Suppressor macrophage (primary cell): ENCODE data around the gene EBF4.
"Not testable (repeated sequence)": the region's sequence is repeated elsewhere in the genome, so short reads cannot be mapped to it uniquely, and the experiment has no call there.

Experiments used
- DNase-seq, 4 experiments: peaks; one replicate each; pipeline ENCODE4 v3.0.0-alpha.2; 2020 to 2022

Gene EBF4

DNA sequence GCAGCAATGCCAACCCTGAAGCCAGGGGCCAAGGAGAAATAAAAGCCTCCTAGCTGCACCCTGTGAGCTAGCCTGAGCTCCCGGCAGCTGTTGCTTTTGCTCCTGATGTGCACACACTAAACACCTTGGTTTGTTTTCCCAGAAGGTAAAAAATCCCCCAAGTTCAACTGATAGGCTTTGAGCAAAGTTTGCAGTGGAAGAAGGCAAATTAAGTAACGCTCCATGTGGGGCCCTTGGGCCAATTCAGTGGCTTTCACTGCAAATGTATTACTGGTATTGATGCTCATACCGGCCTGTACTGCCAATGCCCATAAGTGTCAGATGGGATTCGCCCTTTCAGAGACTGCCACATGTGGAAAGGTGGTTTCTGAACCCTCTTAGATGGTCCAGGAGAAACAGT is 19.1 kb upstream of the EBF4 start:
- DNase-seq = no peak

DNA sequence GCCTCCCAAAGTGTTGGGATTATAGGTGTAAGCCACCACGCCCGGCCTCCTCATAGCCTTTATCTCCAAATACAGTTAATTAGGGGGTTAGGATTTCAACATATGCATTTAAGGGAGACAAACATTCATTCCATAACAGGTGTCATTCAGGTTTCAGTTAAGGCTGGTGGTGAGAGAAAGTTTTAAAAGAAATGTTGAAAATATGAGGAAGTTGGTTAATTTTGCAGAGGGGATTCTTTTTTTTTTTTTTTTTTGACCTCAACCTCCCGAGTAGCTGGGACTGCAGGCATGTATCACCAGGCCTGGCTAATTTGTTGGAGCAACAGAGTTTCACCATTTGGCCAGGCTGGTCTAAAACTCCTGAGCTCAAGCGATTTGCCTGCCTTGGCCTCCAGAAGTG is 12.5 kb upstream of the EBF4 start:
- DNase-seq = no peak

DNA sequence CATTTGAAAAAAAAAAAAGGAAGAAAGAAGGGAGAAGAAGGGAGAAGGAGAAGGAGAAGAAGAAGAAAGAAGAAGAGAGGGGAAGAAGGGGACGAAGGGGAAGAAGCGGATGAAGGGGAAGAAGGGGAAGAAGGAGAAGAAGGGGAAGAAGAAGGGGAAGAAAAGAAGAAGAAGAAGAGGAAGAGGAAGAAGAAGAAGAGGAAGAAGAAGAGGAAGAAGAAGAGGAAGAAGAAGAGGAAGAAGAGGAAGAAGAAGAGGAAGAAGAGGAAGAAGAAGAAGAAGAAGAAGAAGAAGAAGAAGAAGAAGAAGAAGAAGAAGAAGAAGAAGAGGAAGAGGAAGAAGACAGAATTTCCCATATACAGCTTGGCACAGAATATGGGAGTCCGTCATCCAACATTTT is 10.5 kb upstream of the EBF4 start:
- not testable (repeated sequence) for DNase-seq

DNA sequence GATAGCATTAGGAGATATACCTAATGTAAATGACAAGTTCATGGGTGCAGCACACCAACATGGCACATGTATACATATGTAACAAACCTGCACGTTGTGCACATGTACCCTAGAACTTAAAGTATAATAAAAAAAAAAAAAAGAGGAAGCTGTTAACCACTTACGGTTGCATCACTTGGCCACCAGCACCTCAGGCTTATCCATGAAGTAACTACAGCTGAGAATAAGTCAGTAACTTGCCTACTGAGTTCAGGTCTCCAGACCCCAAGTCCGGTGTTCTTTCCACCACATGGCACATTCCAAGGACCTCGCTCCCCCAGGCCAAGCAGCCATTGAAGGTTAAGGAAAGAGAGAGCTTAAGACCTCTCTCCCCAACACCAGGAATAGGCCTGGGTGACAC is 7.8 kb upstream of the EBF4 start:
- DNase-seq = peak; percentile 49 to 79 (median 74)

DNA sequence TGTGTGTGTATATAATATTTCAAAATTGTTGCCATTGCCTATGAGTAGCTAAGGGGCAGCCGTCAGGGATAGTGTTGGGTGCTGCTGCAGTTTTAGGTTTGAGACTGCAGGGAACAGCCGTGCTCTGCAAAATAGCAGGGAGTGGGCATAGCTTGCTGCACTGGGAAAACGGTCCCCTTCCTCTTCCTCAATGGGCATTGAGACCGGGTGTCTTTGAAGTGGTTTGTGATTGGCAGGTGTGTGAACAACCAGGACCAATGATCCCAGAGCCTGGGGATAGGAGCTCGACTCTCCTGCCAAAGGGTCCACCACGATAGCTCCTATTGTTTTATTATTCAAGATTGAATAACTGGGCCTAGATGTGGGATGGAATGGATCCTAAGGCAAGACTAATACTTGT is 5.1 kb upstream of the EBF4 start:
- no peak for DNase-seq

DNA sequence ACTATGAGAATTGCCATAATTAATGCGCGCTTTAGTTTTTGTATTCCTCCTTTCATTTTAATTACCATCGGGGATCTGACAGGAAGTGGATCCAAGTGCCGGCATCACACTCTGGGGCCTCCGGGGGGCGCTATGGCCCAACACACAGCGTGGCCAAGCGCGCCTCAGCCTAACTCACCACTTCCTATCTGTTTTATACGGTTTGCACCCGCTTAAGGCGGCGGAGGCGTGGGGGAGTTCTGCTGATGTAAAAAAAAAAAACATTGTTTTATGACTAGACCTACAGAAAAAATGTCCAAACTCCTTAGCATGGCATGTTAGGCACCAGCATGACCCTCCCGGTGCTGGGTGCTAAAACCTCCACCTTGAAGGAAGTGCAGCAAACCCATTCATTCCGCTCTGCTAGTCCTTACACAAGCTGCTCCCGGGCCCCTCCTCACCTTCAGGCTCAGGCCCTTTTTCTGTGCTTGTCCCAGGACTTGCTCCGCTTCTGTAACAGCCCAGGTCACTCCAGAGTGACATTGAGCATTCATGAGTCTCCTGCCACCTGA is 4.5 kb upstream of the EBF4 start:
- peak; percentile 76 to 89 (median 80) for DNase-seq

DNA sequence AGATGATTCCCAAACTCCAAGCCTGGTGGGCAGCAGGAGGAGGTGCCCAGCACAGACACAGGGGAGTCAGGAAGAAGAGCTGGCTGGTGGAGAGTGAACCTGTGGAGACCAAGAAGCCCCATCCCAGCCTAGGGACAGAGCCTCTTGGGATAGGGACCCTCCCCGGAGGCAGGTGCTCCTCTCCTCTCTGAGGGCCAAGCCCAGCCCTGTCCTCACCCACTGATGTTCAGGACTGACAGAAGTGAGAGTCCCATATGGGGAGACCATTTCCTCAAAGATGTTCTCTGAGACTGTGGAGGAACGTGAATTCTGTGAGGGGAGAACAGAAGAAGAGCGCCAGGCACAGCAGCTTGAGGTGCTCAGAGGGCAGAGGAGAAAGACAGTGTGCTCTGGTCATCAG is 2.4 kb upstream of the EBF4 start:
- no peak for DNase-seq

DNA sequence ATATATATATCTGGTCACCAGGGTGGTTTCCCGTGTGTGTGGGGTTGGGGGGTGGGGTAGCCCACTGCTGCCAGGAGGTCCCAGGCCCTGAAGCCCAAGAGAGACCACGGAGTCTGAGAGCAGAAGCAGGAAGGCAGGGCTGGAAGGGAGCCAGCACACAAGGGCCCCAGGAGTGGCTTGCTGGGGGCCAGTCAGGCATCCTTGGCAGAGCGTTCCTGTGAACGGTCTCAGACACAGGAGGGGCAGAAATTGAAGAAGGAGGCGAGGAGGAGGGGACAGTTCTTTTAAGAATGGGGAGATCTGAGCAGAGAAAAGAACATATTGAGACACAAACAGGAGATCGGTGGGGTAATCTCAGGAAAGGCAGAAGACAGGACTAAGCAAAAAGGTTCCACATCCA is 1.9 kb upstream of the EBF4 start:
- DNase-seq = no peak

DNA sequence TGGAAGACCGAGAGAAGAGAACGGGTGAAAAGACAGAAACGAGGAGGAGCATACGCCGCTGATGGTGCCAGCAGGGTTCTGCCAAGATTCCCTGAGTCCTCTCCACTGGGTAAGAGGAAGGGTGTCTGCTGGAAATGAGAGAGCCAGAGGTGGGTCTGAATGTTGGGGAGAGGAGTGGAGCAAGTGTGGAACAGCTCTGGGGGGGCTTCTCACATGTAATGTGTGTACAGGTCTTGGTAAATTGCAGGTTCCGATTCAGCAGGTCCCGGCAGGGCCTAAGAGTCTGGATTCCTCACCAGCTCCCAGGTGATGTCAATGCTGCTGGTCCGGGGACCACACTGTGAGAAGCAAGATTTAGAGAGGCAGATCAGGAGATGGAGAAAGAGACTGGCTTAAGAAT is 1.5 kb upstream of the EBF4 start:
- DNase-seq = no peak

DNA sequence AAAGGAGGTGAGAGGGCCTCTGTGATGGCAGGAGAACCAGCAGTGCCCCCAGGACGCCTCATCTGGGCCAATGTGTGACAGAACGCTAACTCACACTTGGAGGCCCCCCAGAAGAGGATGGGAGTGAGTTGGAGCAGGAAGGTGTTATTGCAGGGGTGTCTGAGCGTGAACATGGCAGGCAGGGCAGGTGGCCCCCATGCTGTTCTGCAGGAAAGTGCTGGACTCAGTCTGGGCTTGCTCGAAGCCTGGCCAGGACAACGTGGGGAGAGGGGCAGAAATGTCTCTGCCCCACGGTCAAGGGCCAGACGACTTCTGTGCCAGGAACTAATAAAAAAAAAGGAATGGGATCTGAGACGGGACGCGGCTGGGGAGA is 931 bp upstream of the EBF4 start:
- DNase-seq = no peak

DNA sequence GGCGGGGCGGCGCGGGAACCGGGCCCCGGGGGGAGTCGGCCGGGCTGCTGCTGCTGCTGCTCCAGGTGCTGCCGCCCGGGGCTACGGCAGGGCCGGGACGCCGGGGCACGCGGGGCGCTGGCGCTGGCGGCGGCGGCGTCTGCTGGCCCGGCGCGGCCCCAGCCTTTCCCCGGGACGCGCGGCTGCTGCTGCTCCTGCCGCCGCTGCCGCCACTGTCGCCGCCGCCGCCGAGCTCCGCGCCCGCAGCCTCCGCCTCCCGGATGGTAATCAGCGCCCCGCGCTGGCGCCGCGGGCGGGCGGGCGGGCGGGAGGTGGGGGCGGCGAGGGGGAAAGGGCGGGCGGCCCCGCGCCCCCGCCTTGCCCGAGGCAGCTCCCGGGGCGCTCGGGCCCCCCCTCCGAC is 306 bp downstream of the EBF4 start:
- peak in 2 of 4 experiments; percentile 26 to 42 for DNase-seq

DNA sequence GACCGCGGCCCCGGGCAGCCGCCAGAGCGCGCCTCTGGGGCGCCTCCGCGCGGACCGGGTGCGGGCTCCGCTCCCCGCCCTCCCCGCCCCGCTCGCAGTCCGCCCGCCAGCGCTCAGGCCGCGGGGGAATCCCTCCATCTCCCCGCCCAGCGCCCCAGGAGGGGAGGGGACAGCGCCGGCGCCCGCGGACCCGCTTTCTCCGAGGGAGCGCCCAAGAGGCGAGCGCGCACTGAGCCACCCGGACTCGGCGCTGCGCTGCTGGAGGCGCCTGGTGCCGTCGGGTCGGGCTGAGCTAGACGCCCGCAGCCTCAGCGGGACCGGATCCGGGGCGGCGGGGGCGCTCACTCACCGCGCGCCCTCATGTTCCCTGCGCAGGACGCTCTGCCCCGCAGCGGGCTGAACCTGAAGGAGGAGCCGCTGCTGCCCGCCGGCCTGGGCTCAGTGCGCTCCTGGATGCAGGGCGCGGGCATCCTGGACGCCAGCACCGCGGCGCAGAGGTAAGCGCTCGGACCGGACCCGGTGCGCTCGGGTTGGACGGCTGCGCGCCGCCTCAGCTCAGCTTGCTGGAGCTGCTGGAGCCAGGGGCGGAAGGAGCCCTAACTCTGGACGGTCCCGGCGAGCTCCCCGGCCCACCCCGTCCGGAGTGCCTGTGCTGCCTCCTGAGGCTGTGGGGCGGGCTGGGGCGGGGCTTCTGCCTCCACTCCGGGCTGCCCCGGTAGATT is 867 bp downstream of the EBF4 start:
- DNase-seq = peak in 2 of 4 experiments; percentile 18 to 23

DNA sequence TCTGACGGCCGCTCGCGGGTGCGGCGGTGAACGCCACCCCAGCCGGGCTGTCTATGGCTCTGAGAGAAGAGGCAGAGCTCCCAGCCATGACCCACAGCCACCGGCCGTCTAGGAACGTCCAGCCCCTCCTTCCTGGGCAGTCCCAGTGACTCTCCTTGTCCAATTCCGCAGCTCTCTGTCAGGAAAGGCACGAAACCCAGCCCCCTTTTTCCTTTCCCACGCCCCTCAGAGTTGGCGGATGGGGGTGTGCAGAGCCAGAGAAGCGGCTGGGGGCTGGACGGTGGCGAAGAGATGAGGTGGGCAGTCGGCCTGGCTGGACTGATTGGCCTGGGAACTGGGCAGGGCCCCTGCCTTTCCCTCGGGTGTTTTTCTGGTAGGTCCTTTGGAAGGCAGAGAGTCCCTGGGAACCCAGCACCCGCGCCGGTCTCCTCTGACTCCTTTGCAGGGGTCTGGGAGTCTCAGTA is 1.5 kb downstream of the EBF4 start:
- no peak for DNase-seq

DNA sequence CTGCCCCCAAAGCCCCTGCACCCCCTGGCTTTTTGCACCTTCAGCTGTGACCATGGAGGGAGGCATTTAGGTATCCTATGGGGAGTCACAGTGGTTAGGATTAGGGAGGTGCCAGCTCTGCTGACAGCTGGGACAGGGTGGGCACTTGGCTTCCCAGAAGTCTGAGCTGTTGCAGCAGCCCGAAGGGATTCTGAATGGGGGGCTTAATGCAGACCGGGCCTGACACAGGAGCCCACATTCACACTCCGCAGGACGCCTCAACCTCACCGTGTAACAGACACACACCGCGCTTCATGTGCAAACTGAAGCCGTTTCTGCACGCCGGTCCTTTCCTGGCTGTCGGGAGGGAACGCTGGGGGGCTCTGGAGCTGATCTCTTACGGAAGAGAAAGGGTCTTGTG is 1.9 kb downstream of the EBF4 start:
- DNase-seq = no peak

DNA sequence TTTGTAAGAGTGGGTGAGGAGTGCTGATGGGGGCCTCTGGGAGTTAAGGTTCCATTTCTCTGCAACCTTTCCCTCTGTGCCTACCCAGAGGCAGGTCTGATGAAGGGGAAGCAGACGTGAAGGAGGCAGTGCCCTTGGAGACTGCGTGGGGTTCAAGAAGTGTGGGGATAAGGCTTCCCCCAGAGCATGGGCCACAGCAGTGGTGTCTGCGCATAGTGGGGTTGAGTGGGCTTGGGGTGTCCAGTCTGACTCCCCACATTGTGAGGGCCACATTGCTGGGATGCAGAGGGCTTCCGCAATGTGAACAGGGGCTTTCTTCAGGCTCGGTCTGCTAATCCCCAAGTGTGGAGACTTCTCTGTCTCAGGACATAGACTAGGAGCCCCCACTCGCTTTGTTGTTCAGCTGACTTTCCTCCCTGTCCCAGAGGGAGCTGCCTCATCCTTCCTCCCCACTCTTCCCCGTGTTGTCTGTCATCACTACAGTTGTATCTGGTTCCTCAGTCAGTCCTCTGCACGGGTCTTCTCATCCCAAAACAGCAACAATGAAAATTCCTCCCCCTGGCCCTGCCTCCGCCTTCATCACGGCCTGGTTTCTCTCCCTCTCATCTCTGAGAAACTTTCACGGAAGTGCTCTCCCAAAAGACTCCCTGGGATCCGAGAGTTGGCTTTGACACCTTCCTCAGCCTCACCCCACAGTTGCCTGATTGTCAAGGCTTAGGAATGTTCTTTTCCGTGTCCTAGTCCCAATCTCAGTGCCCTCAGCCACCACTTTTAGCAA is 2.8 kb downstream of the EBF4 start:
- no peak for DNase-seq

DNA sequence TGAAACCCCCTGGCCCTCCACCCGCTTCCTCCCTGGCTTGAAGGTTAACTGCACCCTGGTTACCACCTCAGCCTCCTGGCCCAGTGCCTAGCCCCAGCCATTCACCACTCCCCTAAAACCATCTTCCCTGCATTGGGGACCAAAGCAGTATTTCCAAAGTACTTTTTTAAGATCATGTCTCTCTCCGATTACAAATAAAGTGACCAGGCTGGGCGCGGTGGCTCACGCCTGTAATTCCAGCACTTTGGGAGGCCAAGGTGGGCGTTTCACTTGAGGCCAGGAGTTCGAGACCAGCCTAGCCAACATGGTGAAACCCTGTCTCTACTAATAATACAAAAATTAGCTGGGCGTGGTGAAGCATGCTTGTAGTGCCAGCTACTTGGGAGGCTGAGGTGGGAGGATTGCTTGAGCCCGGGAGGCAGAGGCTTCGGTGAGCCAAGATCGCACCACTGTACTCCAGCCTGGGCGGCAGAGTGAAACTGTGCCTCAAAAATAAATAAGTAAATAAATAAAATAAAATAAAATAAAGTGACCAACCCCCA is 3.5 kb downstream of the EBF4 start:
- DNase-seq = not testable (repeated sequence)

DNA sequence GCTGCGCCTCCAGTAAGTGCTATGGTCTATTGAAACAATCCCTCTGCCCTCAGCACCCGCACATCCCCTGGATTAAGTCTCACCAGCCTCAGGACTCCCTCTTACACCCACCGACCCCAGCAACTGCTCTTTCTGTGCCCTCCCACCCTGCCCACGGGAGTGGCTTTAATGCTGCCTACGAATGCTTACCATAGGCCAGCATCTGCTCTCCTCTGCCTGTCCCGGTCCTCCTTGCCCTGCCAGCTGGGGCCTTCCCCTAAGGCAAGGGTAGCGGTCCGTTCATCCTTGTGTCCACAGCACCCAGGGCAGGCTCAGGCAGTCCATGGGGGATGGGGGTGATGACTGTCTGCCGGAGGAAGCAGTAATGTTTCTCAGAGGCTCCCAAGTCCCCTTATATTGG is 4.1 kb downstream of the EBF4 start:
- DNase-seq = no peak

DNA sequence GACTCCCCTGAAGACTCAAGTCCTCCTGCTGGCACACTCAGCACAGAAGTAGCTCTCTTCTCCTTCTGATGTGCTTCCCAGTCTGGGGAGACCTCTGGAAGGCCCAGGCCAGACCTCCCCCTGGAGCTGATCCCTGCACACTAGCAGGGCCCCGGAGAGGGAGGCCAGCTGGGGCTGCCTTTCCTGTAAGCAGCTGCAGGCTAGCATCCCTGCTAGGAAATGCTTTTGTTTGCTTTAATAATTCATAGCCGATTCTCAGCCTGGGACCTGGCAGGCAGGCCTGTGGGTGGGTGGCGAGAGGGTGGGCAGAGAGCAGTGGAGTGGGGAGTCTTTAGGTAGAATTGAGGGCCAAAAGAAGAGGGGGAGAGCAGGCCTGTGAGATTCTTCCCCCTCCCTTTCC is 5.2 kb downstream of the EBF4 start:
- no peak for DNase-seq

DNA sequence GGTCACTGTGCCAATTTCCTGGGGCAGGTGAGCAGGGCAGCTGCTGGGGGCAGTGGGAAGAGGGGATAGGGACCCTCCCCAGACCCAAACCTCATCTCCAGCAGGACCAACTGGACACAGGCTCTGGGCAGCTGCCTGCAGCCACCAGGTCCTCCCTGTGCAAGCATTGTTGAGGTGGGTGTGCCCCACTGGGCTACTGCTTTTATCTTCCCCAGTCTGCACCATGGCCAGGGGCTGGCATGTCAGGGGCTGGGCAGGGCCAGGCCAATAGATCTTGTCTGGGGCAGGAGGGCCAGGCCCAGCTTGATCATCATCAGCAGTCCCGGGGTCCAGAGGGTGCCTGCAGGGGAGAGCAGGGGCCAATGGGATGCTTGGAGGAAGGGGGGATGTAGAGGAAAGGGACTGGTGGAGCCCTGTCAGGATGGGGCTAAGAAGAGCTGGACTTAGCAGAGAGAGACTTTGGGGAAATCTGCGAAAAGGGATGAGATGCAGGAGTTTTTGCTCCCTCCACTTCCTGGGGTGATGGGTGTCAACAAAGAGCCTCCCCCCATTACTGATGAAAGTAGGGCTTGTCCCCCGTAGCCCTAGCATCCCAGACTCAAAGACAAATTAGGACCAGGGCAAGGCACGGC is 5.7 kb downstream of the EBF4 start:
- no peak for DNase-seq

DNA sequence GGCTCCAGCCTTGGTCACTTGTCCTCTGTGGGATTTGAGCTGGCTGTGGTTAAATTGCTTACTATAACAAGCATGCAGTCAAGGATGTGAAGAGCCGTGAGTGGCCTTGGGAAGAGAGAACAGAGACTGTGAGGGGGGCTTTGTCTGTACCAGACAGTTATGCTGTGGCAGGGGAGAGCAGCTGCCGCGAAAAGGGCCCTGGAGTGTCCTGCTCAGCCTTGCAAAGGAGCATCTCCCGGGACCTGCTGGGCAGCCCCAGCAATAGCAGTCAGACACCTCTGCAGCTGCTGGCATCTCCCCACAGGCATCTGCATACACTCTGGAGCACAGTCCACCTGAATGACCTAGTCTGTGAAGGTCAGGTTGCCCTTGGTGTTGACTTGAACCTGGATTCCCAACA is 6.3 kb downstream of the EBF4 start:
- no peak for DNase-seq

DNA sequence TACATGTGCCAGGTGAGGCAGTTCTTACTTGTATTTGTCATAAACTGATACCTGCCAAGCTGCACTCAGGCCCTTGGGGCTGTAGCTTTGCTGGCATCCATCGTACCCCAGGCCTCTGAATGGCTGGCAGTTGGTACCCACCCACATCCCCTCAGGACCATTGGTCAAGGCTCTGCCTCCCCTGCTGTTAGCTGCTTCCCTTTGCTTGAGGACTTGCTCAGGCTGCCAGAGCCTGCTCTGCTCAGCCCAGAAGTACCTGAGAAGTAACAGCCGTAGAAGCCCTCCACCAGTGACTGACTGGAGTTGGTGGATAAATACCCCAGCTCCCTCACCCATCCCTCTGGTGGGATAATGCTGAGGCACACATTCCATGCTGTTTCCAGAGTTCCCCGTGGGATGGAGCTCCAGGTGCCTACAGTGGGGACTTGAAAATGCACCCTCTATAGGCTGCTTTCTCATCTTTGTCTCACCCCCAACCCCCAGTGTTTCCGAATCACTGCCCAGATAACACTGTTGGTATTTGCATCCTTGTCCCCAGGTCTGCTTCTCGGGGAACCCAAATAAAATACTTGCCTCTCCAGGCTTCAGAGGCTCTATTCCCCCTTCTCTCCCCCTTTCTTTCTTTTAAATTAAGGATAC is 7.3 kb downstream of the EBF4 start:
- DNase-seq = no peak

DNA sequence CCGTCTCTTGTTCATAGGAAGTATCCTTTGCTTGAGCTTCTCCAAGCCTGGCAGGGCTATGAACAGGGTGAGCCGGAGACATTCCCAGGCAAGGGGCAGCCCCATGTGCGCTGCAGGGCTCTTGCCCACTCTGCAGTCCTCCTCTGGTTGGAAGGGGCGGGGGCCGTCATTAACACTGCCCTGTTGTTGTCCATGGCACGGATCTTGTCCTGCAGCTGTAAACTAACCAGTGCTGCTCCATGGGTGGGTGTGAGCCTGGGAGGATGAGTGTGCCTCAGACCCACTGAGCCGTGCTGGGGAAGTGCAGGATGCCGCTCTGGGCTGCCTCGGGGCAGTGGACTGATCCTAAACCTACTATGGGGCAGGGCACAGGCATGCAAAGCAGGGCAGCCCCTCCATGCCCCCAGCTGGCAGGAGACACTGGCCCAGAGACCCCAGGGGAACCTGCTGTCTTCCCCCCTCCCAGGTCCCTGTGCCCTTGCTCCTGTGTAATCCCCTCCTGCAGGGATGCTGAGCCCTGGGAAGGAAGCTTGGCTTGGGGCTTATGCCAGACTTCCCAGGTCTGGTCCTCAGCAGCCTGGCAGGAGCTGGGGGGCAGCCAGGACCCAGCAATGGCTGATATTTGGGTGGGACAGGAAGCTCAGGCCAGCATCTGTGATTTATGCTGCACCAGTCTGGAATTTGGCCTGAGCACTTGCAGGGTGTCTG is 8.5 kb downstream of the EBF4 start:
- DNase-seq = no peak
